Testis (tissue), 2 donors: Measurements from ENCODE around the gene EXOC3L4.

Source experiments
- POLR2A ChIP-seq: fragments of 450-650 bp; IDR thresholded peaks from one replicate; pipeline ENCODE4 v1.6.1; 2017; ENCODE audit warnings: antibody characterized with exemption, mild to moderate bottlenecking, moderate library complexity
- TF ChIP-seq, protein P1 (sequence below), 3 experiments: fragments of 450-650 bp in 2 of 3; fragments of 200-600 bp in 1 of 3; sonication (generic) in 1 of 3; IDR thresholded peaks; one replicate each; pipeline ENCODE4 v1.5.1; 2016 to 2019; ENCODE audit warnings: antibody characterized with exemption in 3 of 3, mild to moderate bottlenecking in 2 of 3, moderate library complexity in 1 of 3

DNA sequence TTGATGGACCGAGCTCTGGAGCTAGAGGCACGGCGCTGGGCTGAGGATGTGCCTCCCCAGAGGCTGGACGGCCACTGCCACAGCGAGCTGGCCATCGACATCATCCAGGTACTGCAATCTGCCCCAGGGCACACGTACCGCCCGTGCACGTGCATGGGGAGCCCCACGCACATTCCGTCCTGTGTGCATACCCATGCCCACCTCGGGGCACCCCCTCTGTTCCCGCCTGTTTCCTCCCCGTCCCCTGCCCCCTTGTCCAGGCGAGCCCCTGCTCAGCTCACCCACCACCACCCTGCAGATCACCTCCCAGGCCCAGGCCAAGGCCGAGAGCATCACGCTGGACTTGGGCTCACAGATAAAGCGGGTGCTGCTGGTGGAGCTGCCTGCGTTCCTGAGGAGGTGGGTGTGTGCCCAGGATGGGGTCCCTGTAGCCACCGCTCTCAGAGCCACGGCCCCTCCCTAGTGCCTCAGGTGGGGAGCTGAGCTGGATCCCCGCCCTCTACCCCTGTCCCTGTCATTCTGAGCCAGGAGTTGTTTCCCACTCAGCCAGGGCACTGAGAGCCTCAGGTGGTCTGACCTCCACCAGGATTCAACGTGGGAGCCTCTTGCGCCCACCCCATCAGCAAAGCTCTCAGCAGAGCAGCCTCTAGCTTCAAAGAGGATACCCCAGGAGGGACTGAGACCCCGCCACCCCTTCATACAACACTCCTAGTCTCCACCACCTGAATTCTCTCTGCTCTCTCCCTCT lies 35.7 kb downstream of the EXOC3L4 start:
- TF ChIP-seq, protein P1, sequence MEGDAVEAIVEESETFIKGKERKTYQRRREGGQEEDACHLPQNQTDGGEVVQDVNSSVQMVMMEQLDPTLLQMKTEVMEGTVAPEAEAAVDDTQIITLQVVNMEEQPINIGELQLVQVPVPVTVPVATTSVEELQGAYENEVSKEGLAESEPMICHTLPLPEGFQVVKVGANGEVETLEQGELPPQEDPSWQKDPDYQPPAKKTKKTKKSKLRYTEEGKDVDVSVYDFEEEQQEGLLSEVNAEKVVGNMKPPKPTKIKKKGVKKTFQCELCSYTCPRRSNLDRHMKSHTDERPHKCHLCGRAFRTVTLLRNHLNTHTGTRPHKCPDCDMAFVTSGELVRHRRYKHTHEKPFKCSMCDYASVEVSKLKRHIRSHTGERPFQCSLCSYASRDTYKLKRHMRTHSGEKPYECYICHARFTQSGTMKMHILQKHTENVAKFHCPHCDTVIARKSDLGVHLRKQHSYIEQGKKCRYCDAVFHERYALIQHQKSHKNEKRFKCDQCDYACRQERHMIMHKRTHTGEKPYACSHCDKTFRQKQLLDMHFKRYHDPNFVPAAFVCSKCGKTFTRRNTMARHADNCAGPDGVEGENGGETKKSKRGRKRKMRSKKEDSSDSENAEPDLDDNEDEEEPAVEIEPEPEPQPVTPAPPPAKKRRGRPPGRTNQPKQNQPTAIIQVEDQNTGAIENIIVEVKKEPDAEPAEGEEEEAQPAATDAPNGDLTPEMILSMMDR (IDR thresholded peaks at IDR 0.05), result no peak
- no peak for TF ChIP-seq POLR2A
